Superior temporal gyrus (tissue), 1 donor: ENCODE measurements around the gene CTNNBL1.

ENCODE experiments used
- DNase-seq: peaks from one replicate; pipeline ENCODE4 v3.0.0-alpha.2; 2016; ENCODE audit errors: extremely low spot score

The CTNNBL1 gene

DNA sequence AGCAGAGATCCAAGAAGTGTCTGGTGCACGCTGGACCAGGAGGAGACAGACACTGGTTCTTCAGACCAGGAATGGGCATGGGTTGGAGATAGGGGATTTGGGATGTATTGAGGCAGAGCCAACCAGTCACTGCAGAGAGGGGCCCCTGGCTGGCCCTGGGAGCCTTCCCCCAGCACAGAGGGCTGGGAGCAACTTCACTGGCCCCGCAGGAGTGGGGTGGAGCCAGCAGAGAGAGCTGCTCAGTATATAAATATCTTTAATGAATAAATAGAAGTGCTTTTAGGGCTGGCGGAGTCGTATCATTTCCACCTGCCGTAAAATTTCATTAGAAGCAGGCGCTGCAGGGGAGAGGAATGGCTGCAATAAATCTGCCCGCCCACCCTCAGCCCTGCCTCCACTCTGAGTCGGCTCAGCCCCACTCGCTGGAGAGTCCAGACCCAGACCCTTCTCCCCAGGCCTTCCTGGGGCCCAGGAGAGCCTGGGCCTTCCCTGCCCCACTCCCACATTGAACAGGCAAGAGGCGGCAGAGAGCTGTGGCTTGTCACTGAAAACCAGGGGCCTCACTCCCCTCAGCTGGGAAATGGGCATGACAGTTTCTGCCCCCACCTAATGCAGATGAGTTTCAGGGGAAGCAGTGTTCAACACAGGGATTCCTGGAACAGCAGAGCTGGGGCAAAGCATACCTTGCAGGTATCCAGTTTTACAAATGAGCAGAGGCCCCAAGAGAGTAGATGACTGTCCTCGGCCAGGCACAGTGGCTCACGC, 185.2 kb downstream of the CTNNBL1 start:
- no peak for DNase-seq

DNA sequence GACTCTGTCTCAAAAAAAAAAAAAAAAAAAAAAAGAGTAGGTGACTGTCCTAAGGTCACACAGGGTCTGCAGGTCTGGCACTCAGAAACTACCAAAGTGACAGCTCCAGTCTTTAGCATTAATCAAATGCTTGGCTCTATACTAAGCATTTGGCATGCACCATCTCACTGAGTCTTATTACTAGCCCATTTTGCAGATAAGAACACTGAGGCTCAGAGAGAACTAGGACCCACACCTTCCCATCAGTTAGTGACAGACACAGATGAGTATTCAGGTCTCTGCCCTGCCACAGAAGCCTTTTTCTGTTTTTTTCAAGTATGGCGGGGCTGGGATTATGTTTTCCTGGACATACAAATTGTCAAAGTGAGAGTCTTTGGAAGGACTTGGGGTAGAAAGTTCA, 186.0 kb downstream of the CTNNBL1 start:
- DNase-seq = no peak

DNA sequence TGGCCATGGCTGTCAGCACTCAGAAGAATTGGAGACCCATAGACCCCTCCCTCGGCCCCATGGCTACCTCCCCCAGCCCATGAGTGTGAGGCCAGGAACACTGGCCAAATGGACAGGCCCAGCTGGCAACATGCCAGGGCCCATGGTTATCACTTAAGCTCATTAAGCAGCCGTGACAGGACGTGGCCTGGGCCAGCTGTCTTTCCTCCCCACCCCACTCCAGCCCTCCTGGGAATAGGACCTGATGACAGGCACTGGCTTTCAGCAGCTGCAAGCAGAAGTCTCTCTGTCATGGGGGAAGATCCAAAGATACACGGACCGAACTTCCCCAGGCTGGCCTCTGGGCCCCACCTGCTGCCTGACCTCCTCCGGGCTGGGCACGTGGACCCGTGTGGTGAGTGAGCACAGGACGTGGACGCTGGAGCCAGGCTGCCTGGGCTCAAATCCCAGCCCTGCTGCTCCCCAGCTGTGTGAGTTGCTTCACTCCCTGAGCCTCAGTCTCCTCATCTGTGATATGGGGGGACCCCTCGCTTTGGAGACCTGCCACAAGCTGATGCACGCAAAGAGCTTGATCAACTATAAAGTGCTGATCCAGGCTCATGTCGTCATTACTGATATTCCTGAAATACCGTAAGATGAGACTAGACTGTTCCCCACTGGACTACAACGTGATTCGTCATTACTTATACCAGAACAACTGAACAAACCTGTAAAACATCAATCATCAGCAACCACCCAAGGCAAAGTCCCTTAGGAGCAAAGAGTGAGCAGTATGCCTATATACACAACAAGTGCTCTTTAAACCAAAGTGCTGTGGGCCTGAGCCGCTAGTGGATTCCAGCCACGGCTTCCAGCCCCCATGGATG, 187.1 kb downstream of the CTNNBL1 start:
- no peak for DNase-seq

- DNase-seq = no peak
Measured at GRCh38 chr20:37881601-37882343, 187.9 kb downstream of the CTNNBL1 start.

DNA sequence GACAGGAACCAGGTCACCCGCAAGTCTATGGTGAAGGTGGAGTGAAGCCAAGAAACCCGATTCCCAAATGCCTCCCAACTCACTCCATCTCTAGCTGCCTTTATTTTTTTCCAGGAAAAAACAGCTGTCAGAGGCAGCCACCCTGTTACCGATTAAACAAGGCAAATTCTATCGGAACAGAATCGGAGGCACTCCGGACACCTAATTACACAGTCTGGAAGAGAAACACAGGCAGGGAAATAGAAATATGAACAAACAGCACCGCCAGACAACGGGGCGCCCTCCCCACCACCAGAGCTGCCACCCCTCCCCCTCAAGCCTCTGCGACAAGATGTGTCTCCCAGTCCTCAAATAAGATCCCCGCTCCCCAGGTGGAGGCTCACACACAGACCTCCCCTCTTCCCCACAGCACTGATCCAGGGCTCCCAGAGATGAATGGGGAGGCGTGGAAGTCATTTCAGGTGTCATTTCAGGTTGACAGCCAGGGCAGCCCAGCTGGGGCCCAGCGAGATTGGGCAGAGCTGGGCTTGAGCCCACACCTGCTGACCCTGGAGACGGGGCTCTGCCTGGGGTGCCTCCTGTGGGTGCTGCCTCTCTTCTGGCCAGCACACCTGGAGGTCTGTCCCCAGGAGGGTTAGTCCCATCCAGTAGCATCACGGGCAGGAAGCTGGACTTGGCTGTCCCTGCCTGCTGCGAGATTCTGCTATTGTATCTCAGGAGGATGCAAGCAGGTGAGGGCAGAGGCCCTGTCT, 189.3 kb downstream of the CTNNBL1 start:
- no peak for DNase-seq

DNA sequence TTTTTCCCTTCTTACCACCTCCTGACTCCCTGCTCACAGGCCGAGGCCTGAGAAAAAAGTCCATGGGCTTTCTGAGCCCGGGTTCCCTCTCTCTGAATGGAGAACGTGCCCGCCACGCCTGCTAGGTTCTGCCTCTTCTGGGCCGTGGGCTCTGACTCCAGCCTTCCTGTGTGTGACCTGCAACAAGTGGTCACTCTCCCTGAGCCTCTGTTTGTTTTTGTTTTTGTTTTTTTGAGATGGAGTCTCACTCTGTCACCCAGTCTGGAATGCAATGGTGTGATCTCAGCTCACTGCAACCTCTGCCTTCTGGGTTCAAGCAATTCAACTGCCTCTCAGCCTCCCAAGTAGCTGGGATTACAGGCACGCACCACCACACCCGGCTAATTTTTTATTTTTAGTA, 191.2 kb downstream of the CTNNBL1 start:
- DNase-seq = no peak

DNA sequence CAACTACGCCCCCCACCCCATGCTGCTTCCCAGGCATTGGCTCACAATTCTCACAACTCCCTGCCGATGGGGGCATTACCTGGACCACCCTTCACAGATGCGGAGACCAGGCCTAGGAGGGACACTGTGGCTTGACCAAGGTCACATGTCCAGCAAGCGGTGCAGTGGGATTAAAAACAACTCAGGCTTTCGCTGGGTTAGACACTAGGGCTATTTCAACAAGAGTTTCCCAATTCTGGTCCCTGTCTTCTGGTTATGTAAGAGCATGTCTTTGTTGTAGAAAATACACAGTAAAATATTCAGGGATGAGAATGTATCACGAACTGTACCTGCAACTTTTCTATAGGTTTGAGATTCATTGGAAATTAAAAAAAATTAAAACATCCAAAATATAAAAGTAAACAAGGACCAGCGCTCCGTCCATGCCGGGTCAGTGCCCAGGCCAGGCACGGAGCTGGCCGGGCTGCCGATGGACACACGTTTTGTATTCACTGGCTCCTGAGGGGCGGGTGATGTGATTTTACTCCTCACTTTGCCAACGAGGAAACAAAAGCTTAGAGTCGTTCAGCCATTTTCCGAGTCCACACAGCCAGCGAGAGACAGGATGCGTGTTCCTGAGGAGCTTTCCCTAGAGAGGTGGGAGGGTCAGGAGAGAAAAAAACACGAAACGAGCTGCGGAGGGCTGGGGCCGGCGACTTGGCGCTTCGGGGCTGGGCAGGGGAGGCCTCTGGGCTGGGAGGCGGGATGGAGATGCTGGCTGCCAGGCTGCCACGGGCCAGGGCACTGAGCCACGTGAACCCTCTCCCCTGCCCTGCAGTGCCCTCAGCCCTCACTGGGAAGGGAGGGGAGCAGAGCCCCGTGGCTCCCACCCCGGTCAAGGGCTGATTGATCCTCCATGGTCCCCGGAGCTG, 192.0 kb downstream of the CTNNBL1 start:
- DNase-seq = no peak

- DNase-seq = no peak
Measured at GRCh38 chr20:37886851-37887297, 193.0 kb downstream of the CTNNBL1 start.

DNA sequence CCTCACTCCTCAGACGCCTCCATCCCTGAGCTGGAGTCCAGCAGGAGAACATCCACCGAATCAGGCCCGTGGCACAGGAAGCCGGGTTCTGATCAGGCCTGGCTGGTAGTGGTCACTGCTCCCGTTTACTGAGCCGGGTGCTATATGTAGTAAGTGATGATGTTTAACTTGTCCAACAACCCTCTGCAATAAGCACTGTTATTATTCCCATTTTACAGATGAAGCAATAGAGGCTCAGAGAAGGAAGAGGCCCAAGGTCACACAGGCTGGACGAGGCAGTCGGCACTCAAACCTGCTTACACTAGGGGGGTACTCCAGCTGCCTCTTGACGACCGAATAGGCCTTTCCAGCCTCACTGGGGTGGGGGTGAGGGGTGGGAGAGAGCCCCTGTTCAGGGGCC, 194.8 kb downstream of the CTNNBL1 start:
- no peak for DNase-seq

DNA sequence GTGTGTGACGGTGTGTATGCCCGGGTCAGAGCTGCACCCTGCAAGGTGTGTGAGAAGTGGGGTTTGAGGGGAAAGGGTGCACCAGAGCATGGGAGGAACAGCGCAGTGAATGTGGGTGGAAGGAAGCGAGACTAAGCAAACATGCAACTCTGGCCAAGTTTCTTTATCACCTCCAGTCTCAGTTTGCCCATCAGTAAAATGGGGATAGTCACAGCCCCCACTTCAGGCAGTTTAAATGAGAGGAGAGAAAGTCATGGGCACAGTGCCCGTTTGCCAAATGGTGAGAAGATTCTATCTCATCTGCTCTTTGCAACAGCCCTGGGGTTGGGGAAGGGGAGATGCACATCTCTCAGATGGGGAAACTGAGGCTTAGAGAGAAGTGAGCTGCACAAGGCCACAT, 196.3 kb downstream of the CTNNBL1 start:
- DNase-seq = no peak

- DNase-seq = no peak
Measured at GRCh38 chr20:37890643-37891042, 196.8 kb downstream of the CTNNBL1 start.

- no peak for DNase-seq
Measured at GRCh38 chr20:37892001-37892400, 198.2 kb downstream of the CTNNBL1 start.

DNA sequence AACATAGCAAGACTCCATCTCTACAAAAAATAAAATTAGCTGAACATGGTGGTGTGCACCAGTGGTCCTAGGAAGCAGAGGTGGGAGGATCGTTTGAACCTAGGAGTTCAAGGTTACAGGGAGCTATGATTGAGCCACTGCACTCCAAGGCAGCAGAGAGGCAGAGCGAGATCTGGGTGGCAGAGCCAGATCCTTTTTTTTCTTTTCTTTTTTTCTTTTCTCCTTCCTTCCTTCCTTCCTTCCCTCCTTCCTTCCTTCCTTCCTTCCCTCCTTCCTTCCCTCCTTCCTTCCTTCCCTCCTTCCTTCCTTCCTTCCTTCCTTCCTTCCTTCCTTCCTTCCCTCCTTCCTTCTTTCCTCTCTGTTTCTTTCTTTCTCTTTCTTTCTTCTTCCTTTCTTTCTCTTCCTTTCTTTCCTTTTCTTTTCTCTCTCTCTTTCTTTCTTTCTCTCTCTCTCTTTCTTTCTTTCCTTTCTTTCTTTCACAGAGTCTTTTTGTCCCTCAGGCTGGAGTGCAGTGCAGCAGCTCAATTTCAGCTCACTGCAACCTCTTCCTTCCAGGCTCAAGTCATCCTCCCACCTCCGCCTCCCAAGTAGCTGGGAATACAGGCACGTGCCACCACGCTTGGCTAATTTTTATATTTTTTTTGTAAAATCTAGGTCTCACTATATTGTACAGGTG, 199.9 kb downstream of the CTNNBL1 start:
- DNase-seq = no peak

DNA sequence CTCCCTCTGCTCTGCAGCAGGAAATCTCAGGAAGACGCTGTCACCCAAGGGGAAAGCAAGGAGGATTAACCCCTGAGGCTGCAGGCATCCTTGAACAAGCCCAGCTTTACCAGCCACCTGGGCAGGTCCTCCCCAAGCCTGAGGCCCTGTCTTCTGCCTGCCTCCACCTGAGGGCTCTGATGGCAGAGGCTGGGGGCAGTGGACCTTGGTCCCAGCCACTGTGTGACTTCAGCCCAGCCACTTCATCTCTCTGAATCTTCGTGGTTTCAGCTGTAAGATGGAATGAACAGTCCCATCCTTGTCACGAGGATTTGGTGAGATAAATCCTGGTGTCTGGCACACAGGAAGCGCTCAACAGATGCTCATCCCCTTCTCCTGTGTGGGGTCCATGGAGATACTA, 200.6 kb downstream of the CTNNBL1 start:
- DNase-seq = no peak

GRCh38 chr20:37895166-37895565, 201.3 kb downstream of the CTNNBL1 start:
- DNase-seq = no peak

DNA sequence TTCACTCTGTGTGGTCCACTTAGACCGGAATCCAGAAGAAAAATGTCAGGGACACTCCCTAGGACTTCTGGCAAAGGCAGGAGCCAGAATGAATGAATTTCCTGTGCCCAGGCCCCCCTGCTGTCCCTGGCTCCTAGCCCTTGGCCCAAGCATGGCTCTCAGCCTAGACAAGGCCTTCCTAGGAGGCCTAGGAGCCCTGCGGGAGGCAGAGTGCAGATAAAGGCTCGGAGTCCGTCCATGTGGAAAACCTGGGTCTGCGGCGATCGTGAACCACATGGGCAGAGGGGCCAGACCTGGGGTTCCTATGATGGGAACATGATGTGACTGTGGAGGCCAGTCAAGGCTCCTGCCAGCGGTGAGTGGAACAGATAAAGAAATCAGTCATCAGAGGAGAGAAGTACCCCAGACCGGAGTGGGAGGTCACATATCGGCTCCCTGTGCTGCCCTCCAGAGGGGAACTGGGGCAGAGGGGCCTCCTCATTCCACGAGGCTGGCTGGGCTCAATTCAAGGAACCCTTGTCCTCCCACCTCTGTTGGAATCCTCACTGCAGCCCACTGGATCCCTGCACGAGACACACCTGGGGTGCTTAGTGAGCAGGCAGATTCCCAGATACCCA, 203.2 kb downstream of the CTNNBL1 start:
- no peak for DNase-seq

DNA sequence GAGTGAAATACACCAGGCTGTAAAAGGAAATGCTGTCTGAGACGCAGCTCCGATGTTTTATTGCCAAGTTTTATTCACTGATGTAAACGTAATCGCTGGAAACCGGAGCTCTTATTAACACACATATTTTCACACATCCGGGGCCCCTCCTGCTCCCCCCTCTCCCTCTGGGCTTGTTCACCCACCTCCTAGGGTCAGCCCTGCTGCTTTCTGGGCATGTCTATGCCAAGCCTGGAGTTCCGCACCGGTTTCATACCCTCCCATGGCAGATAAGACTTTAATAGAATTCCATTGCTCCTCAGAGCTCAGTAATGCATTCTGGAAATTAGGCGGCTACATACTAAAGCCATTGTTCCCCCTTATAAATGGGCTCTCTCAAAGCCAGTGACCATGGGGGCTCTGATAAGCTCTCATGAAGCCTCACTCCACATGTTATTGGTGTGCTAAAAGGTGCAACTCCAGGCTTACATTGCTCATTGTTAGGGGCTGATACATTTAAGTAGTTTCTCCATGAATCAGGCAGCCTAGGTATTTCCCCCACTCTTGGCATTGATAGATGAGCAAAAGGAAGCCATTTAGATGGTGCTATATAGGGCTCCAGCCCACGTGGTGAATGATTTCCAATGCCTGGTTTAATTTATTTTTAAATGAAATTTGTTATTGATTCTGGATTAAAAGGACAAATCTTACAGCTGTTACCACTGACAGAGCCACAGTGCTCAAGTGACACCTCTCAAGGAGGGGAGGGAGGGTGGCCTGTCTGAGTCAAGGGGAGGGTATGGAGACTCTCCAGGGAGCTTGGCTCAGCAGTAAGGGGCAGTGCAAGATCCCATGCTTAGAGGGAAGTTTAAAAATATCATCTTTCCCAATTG, 204.6 kb downstream of the CTNNBL1 start:
- DNase-seq = no peak
